Adrenal gland (tissue), 12 donors: ENCODE data around the gene TMEM255B. TPM values are rescaled to one million over a fixed set of nuclear protein-coding genes. Genes with fewer than 3 reads are reported as not detected.

Experiments
- polyA plus RNA-seq, 3 donors: library from polyadenylated mRNA; stranded (reverse); fragments of 200-250 nt in 2 of 3; fragments of 350-450 nt in 1 of 3; fragmentation: Illumina TruSeq in 1 of 3; extraction: RNeasy Lipid Tissue Mini Kit (QIAGEN cat#74804) in 1 of 3; gene quantifications; one replicate each; pipeline ENCODE4 v1.2.3, GENCODE V29; 2013 to 2014
- total RNA-seq, 9 donors: library from RNA; depleted of rRNA in 4 of 9; stranded (reverse); fragments of >200 nt in 4 of 9; fragments of 120-200 nt in 1 of 9; fragmentation: NEBNext Ultra II Directional in 1 of 9; extraction: Animal tissue kit (Norgen Biotek cat#: 25700) in 1 of 9; gene quantifications; one replicate each; pipeline versions ENCODE4 v1.1.0 to v1.2.4, GENCODE V29; 2013 to 2023
- donor health status: healthy with polysubstance abuse.
- donor health status: Bipolar disorder and iron deficiency.
- donor health status: DM: yes; HTN: yes; CAD: no.
- donor health status: DM: no; HTN: no; CAD: no.
- donor health status: DM: no; HTN: no; CAD: no.
- donor health status: DM: yes; HTN: yes; CAD: no.

TMEM255B gene
- total and polyA plus RNA-seq, 12 donors: 1.3 to 60.1 (median 17.2) TPM

Other genes starting within 250 kb of the TMEM255B start
- gene TFDP1, start 174.5 kb upstream of the TMEM255B start, total RNA-seq: 10 to 100 TPM; 24.2 to 50.0 (median 35.6) TPM
- 10 to 100 TPM; 16.5 to 36.0 (median 22.8) TPM for gene TFDP1, start 174.5 kb upstream of the TMEM255B start, polyA plus RNA-seq
- under 1 TPM in 1 of 9 donors, not detected in 8; 0.17 TPM for gene ATP4B, start 101.0 kb upstream of the TMEM255B start, total RNA-seq
- not detected for gene ATP4B, start 101.0 kb upstream of the TMEM255B start, polyA plus RNA-seq
- under 1 TPM in 2 of 9 donors, not detected in 7; 0.22 to 0.38 TPM for gene GRK1, start 92.0 kb upstream of the TMEM255B start, total RNA-seq
- under 1 TPM in 1 of 3 donors, not detected in 2; 0.04 TPM for gene GRK1, start 92.0 kb upstream of the TMEM255B start, polyA plus RNA-seq
- gene GAS6, start 104.8 kb downstream of the TMEM255B start, total RNA-seq: 100 to 1,000 TPM in 2 of 9 donors, 10 to 100 TPM in 7; 10.3 to 109 (median 77.2) TPM
- gene GAS6, start 104.8 kb downstream of the TMEM255B start, polyA plus RNA-seq: 10 to 100 TPM in 2 of 3 donors, 1 to 10 TPM in 1; 7.1 to 90.5 (median 90.4) TPM
- under 1 TPM in 6 of 9 donors, not detected in 3; 0.06 to 0.57 (median 0.20) TPM for gene C13orf46, start 214.8 kb downstream of the TMEM255B start, total RNA-seq
- gene C13orf46, start 214.8 kb downstream of the TMEM255B start, polyA plus RNA-seq: under 1 TPM; 0.15 to 0.88 (median 0.17) TPM